HCT116 (cell line): Measurements from ENCODE around the gene E4F1. TPM values are rescaled to one million over a fixed set of nuclear protein-coding genes. Genes with fewer than 3 reads are reported as not detected.

ENCODE experiments used
- ATAC-seq: fragments of 200-7000 bp; cut with Tn5 transposase; 2 replicates; pipeline ENCODE4 v1.9.1; 2020; ENCODE audit warnings: mild to moderate bottlenecking, moderate library complexity
- BruUV-seq: library from RNA; stranded (reverse); fragments of 400-500 nt; replicated peaks from 2 replicates; lab custom pipeline; 2021; lab: Mats Ljungman, UMichigan
- CTCF ChIA-PET: fragments of 300-600 bp; sonication (Branson Sonifier 250); formaldehyde crosslinking; loops from one replicate; lab custom pipeline; 2021; ENCODE audit warnings: antibody characterized with exemption; lab: Charles Lee
- POLR2A ChIA-PET: fragments of 300-600, 350-600 bp; sonication (Branson Sonifier 250); formaldehyde crosslinking; loops from one replicate; lab custom pipeline; 2021; ENCODE audit warnings: antibody characterized with exemption; lab: Charles Lee
- RAD21 ChIA-PET, 2 experiments: fragments of 300-600 bp; sonication (Branson Sonifier 250); formaldehyde crosslinking; loops; one replicate each; lab custom pipeline; 2023; ENCODE audit warnings: low total read pairs in 2 of 2; ENCODE audit not compliant: uncharacterized antibody in 2 of 2, unreplicated experiment in 2 of 2, low non-redundant PET in 1 of 2; lab: Charles Lee
- DNase-seq: peaks from one replicate; pipeline ENCODE4 v3.0.0-alpha.2; 2010; ENCODE audit warnings: low read depth, low spot score
- H2AFZ ChIP-seq: fragments of 200-600 bp; shearing (Covaris generic), sonication (generic); 2 replicates; pipeline ENCODE4 v1.6.1; 2017; ENCODE audit warnings: low read depth, mixed run types, mixed read lengths, antibody characterized with exemption, low read length; ENCODE audit not compliant: poor library complexity, severe bottlenecking
- H3K27ac ChIP-seq: 2 replicates; pipeline ENCODE4 v1.5.1; 2012; ENCODE audit warnings: low read depth, low read length
- H3K27me3 ChIP-seq: fragments of 200-600 bp; sonication (generic); 2 replicates; pipeline ENCODE4 v1.6.1; 2016; ENCODE audit warnings: mixed run types, low read length, mixed read lengths; ENCODE audit not compliant: insufficient read depth
- H3K36me3 ChIP-seq, 2 experiments: fragments of 200-500 bp in 1 of 2; fragments of 200-600 bp in 1 of 2; sonication (Bioruptor generic) in 1 of 2; sonication (generic) in 1 of 2; 2 replicates each; pipeline versions ENCODE4 v1.5.1 to v1.6.1; 2014 to 2016; ENCODE audit warnings: low read length in 2 of 2, inconsistent platforms in 1 of 2, mixed read lengths in 1 of 2, mixed run types in 1 of 2; ENCODE audit not compliant: insufficient read depth in 2 of 2, control insufficient read depth in 1 of 2
- H3K4me1 ChIP-seq, 2 experiments: fragments of 200-600 bp in 1 of 2; sonication (generic) in 1 of 2; 2 replicates each; pipeline versions ENCODE4 v1.5.1 to v1.6.1; 2012 to 2017; ENCODE audit warnings: low read length in 2 of 2, inconsistent platforms in 1 of 2, mild to moderate bottlenecking in 1 of 2, mixed read lengths in 1 of 2, mixed run types in 1 of 2, moderate library complexity in 1 of 2; ENCODE audit not compliant: insufficient read depth in 2 of 2, control insufficient read depth in 1 of 2
- H3K4me2 ChIP-seq: fragments of 200-600 bp; sonication (generic); 2 replicates; pipeline ENCODE4 v1.6.1; 2017; ENCODE audit warnings: mixed run types, low read length, mixed read lengths
- H3K4me3 ChIP-seq, 2 experiments: fragments of 200-600 bp in 1 of 2; sonication (generic) in 1 of 2; replicated peaks in 1 of 2; 2 replicates each; pipeline ENCODE4 v1.5.1; 2011 to 2016; ENCODE audit warnings: low read length in 2 of 2, control low read depth in 1 of 2, low read depth in 1 of 2, mild to moderate bottlenecking in 1 of 2, mixed read lengths in 1 of 2, mixed run types in 1 of 2
- H3K79me2 ChIP-seq: fragments of 200-600 bp; sonication (generic); 2 replicates; pipeline ENCODE4 v1.6.1; 2017; ENCODE audit warnings: mild to moderate bottlenecking, mixed run types, low read length, moderate library complexity, mixed read lengths; ENCODE audit not compliant: insufficient read depth
- H3K9ac ChIP-seq: fragments of 200-600 bp; sonication (generic); 2 replicates; pipeline ENCODE4 v1.6.1; 2016; ENCODE audit warnings: low read length, mixed read lengths
- H3K9me2 ChIP-seq: fragments of 200-600 bp; sonication (generic), shearing (Covaris generic); 2 replicates; pipeline ENCODE4 v1.6.1; 2017; ENCODE audit warnings: mixed run types, mild to moderate bottlenecking, moderate library complexity; ENCODE audit not compliant: insufficient read depth
- H3K9me3 ChIP-seq, 2 experiments: fragments of 200-500 bp in 1 of 2; fragments of 200-600 bp in 1 of 2; sonication (Bioruptor generic) in 1 of 2; sonication (generic) in 1 of 2; 2 replicates each; pipeline ENCODE4 v1.6.1; 2014 to 2017; ENCODE audit warnings: low read length in 2 of 2, mixed read lengths in 2 of 2, inconsistent platforms in 1 of 2, low read depth in 1 of 2, mild to moderate bottlenecking in 1 of 2, mixed run types in 1 of 2, moderate library complexity in 1 of 2; ENCODE audit not compliant: control insufficient read depth in 1 of 2, insufficient read depth in 1 of 2
- H4K20me1 ChIP-seq: fragments of 200-600 bp; sonication (generic), shearing (Covaris generic); 2 replicates; pipeline ENCODE4 v1.6.1; 2017; ENCODE audit warnings: mixed run types, mild to moderate bottlenecking, moderate library complexity; ENCODE audit not compliant: insufficient read depth
- CEBPB ChIP-seq: IDR thresholded peaks from 2 replicates; pipeline ENCODE4 v1.6.1; 2012; ENCODE audit warnings: low read depth
- JUND ChIP-seq: IDR thresholded peaks from 2 replicates; pipeline ENCODE4 v1.6.1; 2012
- POLR2A ChIP-seq: IDR thresholded peaks from 2 replicates; pipeline ENCODE4 v1.7.0; 2011; ENCODE audit warnings: borderline replicate concordance; ENCODE audit not compliant: insufficient read depth, insufficient read length; ENCODE audit errors: extremely low read depth
- SIN3A ChIP-seq: IDR thresholded peaks from 2 replicates; pipeline ENCODE4 v1.6.1; 2012; ENCODE audit warnings: low read depth
- YY1 ChIP-seq: IDR thresholded peaks from 2 replicates; pipeline ENCODE4 v1.6.1; 2011; ENCODE audit warnings: low read length, low read depth, moderate library complexity, mild to moderate bottlenecking; ENCODE audit not compliant: insufficient replicate concordance; ENCODE audit errors: extremely low read depth
- intact Hi-C: fragments of 100-400 bp; cut with micrococcal nuclease; formaldehyde crosslinking; loops from 2 replicates; pipeline ENCODE4 v1.10.0; 2022
- total RNA-seq: library from RNA; stranded (reverse); gene quantifications from one replicate; pipeline ENCODE4 v1.2.1, GENCODE V29; 2021; ENCODE audit not compliant: unreplicated experiment
- TF ChIP-seq, protein P1 (sequence below), 3 experiments: fragments of 200-600 bp in 1 of 3; sonication (generic) in 1 of 3; IDR thresholded peaks in 2 of 3; conservative IDR thresholded peaks in 1 of 3; 2 replicates each; pipeline ENCODE4 v1.5.1; 2012 to 2017; ENCODE audit warnings: low read depth in 2 of 3, low read length in 2 of 3, antibody characterized with exemption in 1 of 3, borderline replicate concordance in 1 of 3, control low read depth in 1 of 3, mild to moderate bottlenecking in 1 of 3, mixed read lengths in 1 of 3, mixed run types in 1 of 3, moderate library complexity in 1 of 3; ENCODE audit not compliant: insufficient read depth in 1 of 3
- TF ChIP-seq, protein P2 (sequence below): IDR thresholded peaks from 2 replicates; pipeline ENCODE4 v1.6.1; 2012; ENCODE audit warnings: low read depth
- TF ChIP-seq, protein P3 (sequence below): IDR thresholded peaks from 2 replicates; pipeline ENCODE4 v1.6.1; 2012

The E4F1 gene
- total RNA-seq, 1 experiment from 2014 or later = 40.7 TPM

DNA sequence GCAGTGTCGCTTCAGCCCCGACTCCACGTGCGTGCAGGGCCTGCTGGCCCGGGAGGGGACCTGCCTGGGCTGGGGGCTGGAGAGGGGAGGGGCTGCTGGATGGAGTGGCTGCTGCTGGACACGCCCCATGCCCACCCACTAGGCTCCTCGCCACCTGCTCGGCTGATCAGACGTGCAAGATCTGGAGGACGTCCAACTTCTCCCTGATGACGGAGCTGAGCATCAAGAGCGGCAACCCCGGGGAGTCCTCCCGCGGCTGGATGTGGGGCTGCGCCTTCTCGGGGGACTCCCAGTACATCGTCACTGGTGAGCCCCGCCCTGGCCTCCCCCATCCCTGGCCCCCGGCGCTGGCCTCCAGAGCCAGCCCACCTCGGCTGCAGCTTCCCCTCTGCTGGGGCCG is 15.1 kb upstream of the E4F1 start:
- no peak for TF ChIP-seq JUND
- no peak for TF ChIP-seq POLR2A
- TF ChIP-seq CEBPB = no peak
- TF ChIP-seq, protein P1, sequence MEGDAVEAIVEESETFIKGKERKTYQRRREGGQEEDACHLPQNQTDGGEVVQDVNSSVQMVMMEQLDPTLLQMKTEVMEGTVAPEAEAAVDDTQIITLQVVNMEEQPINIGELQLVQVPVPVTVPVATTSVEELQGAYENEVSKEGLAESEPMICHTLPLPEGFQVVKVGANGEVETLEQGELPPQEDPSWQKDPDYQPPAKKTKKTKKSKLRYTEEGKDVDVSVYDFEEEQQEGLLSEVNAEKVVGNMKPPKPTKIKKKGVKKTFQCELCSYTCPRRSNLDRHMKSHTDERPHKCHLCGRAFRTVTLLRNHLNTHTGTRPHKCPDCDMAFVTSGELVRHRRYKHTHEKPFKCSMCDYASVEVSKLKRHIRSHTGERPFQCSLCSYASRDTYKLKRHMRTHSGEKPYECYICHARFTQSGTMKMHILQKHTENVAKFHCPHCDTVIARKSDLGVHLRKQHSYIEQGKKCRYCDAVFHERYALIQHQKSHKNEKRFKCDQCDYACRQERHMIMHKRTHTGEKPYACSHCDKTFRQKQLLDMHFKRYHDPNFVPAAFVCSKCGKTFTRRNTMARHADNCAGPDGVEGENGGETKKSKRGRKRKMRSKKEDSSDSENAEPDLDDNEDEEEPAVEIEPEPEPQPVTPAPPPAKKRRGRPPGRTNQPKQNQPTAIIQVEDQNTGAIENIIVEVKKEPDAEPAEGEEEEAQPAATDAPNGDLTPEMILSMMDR (IDR thresholded peaks at IDR 0.05 in 2 of 3, conservative IDR thresholded peaks at IDR 0.05 in 1 of 3; ENCODE audit: borderline replicate concordance in 1 of 3, insufficient read depth in 1 of 3, low read depth in 2 of 3, low read length in 2 of 3) = no peak
- BruUV-seq = no TSS peak

DNA sequence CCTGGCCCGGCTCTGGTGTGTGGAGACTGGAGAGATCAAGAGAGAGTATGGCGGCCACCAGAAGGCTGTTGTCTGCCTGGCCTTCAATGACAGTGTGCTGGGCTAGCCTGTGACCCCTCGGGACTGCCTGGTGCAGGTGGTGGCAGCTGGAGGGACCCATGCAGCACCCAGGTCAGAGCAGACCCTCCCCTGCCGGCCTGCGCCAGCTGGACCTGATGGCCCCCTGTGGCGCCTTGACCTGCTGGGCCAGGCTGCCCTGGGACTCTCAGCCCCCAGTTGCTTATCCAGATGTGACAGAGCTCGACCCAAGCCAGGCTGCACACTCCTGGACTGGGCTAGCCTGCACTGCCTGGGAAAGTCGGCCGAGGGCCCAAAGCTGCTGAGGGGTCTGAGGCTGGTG is 14.6 kb upstream of the E4F1 start:
- intact Hi-C loops = no loop called here
- Histone ChIP-seq H2AFZ (no peak overlapping the region), H4K20me1 (peaks cover 9% of the 10 kb centered on the region; the same call in 1 of the 2 replicates), H3K36me3 (peaks cover 4 to 33% of the 10 kb centered on the region in 2 experiments; a peak in 3 of 4 replicates), H3K27me3 (no peaks in the 10 kb centered on the region), H3K79me2 (peaks cover 46% of the 10 kb centered on the region), H3K4me2 (no peak overlapping the region), H3K4me3 (no peak overlapping the region), H3K4me1 (peaks cover 21 to 45% of the 10 kb centered on the region in 2 experiments), H3K9me2 (no peaks in the 10 kb centered on the region), H3K9me3 (no peaks in the 10 kb centered on the region), H3K27ac (no peak overlapping the region), H3K9ac (no peak overlapping the region)
- POLR2A ChIA-PET = no interaction called here
- DNase-seq = no peak
- TF ChIP-seq SIN3A = no peak
- TF ChIP-seq, protein P2, sequence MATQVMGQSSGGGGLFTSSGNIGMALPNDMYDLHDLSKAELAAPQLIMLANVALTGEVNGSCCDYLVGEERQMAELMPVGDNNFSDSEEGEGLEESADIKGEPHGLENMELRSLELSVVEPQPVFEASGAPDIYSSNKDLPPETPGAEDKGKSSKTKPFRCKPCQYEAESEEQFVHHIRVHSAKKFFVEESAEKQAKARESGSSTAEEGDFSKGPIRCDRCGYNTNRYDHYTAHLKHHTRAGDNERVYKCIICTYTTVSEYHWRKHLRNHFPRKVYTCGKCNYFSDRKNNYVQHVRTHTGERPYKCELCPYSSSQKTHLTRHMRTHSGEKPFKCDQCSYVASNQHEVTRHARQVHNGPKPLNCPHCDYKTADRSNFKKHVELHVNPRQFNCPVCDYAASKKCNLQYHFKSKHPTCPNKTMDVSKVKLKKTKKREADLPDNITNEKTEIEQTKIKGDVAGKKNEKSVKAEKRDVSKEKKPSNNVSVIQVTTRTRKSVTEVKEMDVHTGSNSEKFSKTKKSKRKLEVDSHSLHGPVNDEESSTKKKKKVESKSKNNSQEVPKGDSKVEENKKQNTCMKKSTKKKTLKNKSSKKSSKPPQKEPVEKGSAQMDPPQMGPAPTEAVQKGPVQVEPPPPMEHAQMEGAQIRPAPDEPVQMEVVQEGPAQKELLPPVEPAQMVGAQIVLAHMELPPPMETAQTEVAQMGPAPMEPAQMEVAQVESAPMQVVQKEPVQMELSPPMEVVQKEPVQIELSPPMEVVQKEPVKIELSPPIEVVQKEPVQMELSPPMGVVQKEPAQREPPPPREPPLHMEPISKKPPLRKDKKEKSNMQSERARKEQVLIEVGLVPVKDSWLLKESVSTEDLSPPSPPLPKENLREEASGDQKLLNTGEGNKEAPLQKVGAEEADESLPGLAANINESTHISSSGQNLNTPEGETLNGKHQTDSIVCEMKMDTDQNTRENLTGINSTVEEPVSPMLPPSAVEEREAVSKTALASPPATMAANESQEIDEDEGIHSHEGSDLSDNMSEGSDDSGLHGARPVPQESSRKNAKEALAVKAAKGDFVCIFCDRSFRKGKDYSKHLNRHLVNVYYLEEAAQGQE = no peak
- TF ChIP-seq, protein P3, sequence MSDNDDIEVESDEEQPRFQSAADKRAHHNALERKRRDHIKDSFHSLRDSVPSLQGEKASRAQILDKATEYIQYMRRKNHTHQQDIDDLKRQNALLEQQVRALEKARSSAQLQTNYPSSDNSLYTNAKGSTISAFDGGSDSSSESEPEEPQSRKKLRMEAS = no peak
- TF ChIP-seq YY1 = no peak
- ATAC-seq = no peak
- BruUV-seq = no TSS peak
- CTCF ChIA-PET = no interaction called here
- RAD21 ChIA-PET = no interaction called here

More for the DNA sequence above, 15.1 kb upstream of the E4F1 start:
- no peak overlapping the region for H3K9ac ChIP-seq
- CTCF ChIA-PET = no interaction called here
- RAD21 ChIA-PET = no interaction called here
- H2AFZ ChIP-seq = no peak overlapping the region
- H3K4me3 ChIP-seq = no peak overlapping the region
- H3K79me2 ChIP-seq = peaks cover 42% of the 10 kb centered on the region
- no peak overlapping the region for H3K27ac ChIP-seq
- intact Hi-C loops = no loop called here
- H3K27me3 ChIP-seq = no peaks in the 10 kb centered on the region
- H3K9me3 ChIP-seq = no peaks in the 10 kb centered on the region
- no peak for ATAC-seq
- no peak for DNase-seq
- H3K9me2 ChIP-seq = no peaks in the 10 kb centered on the region
- H3K4me2 ChIP-seq = no peak overlapping the region
- POLR2A ChIA-PET = no interaction called here
- peaks cover 4 to 33% of the 10 kb centered on the region in 2 experiments; a peak in 3 of 4 replicates for H3K36me3 ChIP-seq
- H3K4me1 ChIP-seq = peaks cover 19 to 41% of the 10 kb centered on the region in 2 experiments
- H4K20me1 ChIP-seq = peaks cover 9% of the 10 kb centered on the region; the same call in 1 of the 2 replicates
